ENCODE measurements around the gene APBB2.

APBB2 gene

DNA sequence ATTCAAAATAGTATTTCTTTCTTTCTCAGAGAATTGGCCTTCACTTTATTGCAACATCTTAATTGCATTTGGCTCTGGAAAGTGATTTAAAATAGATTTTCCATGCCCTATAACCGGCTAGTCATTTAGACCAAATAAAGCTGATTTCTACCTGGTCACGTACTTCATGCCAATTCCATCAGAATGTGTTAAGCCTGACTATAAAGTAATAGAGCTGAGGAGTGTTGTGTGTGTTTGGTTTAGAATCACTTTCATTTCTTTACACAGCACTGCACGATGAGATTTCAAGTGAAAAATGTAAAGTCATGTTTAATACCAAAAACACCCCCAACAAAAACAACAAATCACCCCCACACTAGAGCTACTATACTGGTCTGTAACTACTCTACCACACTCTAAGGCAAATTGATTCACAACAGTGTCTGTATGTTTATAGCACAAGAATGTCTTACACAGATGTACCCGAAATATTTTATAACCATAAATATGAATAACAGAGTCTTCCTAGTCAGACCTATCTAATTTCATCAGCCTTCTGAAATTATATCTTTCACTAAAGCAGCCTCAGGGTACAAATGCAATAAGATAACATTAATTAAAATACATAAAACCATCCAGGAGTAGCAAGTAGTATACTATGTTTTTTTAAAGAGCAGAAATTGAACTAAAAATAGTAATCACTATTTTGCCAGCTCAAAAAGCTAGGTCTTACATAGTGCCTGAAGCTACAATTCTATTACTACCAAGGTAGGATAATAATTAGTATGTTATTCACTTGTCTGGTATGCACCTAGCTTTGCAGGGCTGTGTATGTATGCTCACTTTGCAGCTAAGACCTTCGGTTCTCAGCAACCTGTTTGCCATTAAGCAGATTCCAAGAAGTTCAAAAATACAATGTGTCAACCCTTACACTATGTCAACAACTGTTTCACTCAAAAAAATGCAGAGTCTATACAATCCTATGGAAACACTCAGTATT is 28.4 kb downstream of the APBB2 start:
- DNase-seq: peak; percentile 30

DNA sequence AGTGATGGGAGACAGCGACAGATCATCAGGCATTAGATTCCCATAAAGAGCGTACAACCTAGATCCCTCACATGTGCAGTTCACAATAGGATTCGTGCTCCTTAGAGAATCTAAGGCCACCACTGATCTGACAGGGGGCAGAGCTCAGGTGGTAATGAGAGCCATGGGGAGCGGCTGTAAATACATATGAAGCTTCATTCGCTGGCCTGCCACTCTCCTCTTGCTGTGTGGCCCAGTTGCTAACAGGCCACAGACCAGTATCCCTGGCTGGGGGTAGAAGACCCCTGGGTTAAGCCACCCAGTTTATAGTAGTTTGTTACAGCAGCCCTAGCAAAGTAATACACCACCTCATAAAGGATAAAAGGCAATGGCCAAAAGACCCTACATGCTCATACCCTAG is 30.3 kb downstream of the APBB2 start:
- no peak for DNase-seq

GRCh38 chr4:41183021-41183553 is 31.3 kb downstream of the APBB2 start:
- DNase-seq: no peak

GRCh38 chr4:41181037-41181436 is 33.3 kb downstream of the APBB2 start:
- DNase-seq: no peak

DNA sequence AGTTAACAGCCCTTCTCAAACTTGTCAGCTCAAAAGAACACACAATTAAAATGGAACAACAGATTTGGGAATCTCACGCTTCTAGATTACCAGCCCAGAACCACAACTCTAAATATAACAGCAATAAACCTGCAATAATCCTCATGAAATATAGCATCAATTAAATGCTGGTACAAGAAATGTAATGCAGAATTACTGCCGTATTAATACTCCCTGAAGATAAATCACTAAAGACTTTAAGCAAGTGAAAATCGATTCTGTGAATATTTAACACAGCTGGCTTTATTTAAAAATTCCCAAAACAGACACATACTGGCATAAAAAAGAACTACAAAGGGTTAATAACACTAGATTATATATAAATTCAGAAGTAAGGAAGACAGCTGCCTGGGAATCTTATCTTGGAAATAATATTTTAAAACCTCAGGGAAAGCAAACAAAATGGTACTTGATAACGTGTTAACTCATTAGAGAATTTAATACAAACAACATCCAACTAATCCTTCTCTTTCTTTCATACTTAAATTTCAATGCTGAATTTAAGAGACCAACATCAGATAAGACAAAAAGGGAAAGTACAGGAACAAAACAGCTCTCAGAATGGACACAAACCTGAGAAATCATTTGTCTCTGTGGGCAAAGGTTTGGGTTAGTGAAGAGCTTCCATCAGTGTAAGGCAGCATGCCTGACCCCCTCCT is 34.7 kb downstream of the APBB2 start:
- no peak for DNase-seq

GRCh38 chr4:41178372-41179370 is 35.7 kb downstream of the APBB2 start:
- DNase-seq: peak; percentile 64

DNA sequence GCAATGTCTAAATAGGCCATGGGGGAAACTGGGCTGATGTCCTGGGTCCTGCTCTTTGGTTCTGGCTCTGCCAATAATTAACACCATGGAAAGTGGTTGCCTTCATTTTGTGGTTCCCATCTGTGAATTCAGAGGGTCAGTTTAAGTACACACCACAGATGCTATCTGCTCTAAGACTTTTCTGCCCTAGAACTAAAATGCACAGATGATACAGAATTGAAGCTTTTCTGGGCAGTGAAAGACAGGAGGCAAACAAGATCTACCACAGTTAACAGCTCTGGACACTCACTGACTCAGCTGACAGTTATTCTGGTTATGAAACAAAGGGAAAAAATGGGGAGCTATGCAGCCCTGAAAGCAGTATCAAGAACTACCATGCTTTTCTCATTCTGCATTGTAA is 37.3 kb downstream of the APBB2 start:
- peak; percentile 75 for DNase-seq

- DNase-seq: peak; percentile 5
Measured at GRCh38 chr4:41176340-41176739, 38.0 kb downstream of the APBB2 start.

GRCh38 chr4:41175794-41176193 is 38.5 kb downstream of the APBB2 start:
- no peak for DNase-seq

DNA sequence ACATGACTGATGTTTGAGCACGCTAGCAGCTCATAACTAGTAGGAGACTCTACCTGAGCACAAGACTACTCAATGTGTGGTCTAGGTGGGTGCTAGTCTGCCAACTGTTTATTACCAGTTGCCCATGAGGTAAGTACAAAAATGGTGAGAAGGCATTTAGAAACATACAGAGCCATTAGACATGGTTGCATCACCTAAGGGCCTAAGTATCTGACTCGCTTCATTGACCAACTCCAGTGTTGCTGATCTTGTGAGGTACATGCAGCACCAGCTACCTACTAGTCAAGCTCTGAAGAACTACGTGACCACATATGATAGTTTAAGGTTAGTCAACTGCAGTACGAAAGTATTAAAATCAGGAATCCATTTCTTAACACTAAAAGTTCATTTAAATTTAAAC is 39.9 kb downstream of the APBB2 start:
- DNase-seq: no peak

DNA sequence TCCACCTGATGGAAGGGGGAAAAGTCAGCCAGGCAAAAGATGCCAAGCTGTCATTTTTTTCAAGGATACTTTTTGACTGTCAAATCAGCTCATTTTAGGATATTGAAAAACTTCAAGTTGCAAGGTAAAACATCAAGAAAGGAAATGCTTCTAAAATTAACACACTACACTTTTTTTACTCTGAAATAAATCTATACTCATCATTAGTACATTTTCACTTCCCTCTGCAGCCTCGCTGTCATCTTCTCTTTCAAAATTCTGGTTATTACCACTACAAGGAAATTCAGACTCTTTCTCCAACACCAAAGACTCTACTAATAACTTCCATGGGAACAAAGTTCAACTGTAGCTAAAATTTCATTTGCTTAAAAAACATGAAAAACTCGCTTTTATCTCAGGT is 41.6 kb downstream of the APBB2 start:
- no peak for DNase-seq

DNA sequence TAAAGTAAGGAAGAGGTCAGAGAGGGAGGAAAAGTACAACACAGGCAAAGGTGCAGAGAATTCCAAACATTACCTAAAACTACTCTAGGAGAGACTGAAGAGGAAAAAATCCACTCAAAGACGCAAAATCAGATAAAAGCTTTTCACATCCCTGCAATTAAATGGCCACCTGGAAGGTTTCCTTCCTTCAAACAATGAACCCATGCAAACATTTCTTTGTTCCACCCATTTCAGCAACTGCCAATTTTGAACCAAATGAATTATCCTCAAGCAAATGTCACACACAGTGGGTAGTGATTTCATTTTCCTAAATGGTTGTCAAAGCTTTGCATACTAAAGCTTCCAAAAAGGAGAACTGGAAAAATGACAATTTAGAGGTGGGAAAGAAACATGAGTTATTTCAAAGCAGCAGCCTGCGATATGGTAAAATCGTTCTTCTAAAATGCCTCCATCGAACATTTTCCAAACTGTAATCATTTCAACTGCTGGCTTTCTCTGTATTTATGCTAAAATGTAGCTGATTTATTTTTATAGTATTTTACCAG is 45.0 kb downstream of the APBB2 start:
- no peak for DNase-seq

DNA sequence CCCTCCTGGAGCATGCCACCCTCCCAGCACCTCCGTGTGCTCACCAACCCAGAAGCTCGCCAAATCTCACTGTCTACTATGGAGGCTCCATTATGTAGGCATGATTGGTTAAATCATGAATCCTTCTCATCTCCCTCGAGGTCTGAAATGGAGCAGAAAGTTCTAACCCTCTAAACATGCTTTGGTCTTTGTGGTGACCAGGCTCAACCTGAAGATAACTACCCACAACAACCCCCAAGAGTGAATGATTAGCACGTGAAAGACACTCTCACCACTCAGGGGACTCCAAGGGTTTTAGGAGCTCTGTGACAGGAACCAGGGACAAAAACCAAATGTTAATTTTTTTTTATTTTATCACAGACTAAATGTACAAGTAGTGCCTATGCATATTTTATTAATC is 47.2 kb downstream of the APBB2 start:
- no peak for DNase-seq

- no peak for DNase-seq
Measured at GRCh38 chr4:41164405-41164804, 49.9 kb downstream of the APBB2 start.

- no peak for DNase-seq
Measured at GRCh38 chr4:41161355-41161754, 53.0 kb downstream of the APBB2 start.

- no peak for DNase-seq
Measured at GRCh38 chr4:41160856-41161255, 53.5 kb downstream of the APBB2 start.

DNA sequence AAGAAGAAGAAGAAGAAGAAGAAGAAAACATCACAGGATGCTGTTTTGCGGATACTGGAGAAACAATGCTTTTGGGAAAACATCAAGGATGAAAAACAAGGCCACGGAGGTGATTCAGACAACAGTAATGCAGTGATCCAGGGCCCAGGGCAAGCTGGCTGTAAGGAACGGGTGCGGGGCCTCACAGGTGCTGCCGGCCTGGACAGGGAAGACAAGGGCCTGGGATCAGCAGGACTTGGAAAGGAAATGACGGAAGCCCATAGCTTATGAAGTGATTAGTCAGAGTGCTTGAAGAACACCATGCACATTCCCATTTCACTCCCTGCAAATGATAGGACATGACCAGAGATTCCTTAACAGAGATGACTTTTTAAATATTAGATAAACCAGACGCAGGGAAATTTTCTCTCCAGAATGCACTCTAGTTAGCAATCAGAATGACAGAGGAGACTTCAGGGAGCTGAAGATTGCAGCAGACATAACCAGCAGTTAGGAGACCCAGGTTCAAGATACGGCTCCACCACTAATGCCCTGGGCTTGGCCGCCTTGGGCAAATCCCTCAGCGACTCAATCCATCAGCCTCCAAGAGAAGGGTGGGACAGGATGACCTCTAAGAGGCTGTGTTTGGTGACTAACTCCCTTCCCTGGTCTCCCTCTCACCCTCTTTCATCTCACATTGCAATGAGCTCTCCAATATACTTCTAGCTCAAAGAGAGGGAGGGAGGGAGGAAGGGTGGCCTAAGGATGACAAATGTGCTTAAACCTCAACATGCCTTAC is 54.1 kb downstream of the APBB2 start:
- DNase-seq: peak; percentile 44

GRCh38 chr4:41158756-41159155 is 55.6 kb downstream of the APBB2 start:
- DNase-seq: no peak

GRCh38 chr4:41158274-41158673 is 56.1 kb downstream of the APBB2 start:
- DNase-seq: no peak

DNA sequence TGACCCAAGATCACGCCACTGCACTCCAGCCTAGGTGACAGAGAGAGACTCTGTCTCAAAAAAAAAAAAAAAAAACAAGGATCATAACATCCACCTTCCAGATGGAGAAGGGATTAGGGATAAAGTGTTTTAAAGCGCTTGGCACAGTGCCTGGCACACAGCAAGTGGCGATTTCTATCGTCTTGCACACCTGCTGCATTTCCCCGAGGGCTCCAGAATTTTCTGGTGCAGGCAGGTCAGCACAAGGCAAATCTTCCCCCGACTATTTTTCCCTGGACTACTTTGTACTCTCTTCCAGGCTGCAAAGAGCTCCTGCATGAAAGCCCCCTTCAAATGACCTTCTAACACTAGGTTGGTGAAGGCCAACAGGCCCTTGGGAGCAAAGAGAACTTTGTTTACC is 57.3 kb downstream of the APBB2 start:
- no peak for DNase-seq

DNA sequence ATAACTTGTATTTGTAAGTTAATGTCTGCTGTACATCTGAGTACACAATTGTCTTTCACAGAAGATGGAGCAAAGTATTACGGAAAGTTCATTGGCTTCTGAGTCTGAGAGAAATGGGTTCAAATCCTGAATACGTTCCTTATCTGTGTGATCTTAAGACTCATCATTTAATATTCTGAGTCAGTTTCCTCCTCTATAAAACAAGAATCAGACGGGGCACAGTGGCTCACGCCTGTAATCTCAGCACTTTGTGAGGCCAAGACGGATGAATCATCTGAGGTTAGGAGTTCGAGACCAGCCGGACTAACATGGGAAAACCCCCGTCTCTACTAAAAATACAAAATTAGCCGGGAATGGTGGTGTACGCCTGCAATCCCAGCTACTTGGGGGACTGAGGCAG is 57.8 kb downstream of the APBB2 start:
- DNase-seq: no peak
